ENCODE measurements around the gene SLC25A21. TPM values are rescaled to one million over a fixed set of nuclear protein-coding genes. Genes with fewer than 3 reads are reported as not detected.
"Not testable (repeated sequence)": the region's sequence is repeated elsewhere in the genome, so short reads cannot be mapped to it uniquely, and the experiment has no call there.

Gene SLC25A21
- total RNA-seq: not detected
- polyA plus RNA-seq: not detected

DNA sequence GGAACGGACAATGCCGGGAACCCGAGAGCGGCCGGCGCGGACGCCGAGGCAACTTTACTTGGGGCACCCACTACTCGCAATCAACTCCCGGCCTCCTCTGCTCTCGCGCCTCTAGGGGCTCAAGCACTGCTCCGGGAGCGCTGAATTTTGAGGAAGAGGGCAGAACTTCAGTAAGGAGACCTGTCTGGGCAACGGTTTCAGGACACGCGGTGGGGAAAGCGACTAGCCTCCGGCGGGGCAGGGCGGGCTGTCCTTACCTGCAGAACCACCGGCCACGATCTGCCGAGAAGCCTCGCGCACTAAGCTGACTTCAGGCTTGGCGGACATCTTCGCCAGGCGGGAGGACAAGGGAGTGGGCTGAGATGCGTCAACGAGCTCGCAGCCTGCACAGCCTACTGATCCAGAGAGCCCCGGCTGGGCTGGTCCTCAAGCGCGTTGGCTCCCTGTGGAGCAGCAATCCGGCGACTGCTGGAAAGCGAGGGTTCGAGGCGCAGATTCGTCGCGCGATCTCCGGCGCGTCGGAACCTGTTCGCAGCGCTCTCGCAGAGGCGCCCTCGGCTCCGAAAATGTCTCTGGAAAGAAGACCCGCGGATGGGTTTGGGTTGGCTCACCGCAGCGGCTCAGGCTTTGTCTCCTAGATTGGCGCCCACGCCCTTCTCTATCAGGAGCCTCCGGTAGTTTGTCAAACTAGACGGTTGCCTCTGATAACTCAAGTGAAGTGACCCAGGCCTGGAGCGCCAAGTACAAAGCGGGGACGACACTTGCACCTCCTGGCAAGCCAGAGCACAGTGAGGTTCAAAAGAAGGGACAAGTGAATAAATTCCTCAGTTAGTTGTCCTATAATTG is at the start of gene SLC25A21:
Gene SLC25A21, minus strand, starts transcription at position 583 of the 846 bp plus-strand sequence.
- peaks cover 0 to 8% (median 1%) of the 10 kb centered on the region in 8 donors for H3K9me3 Mint-ChIP-seq
- no peak within 1 kb of the TSS for H3K27ac ChIP-seq (ENCODE audit: low read depth, low read length)
- intact Hi-C loops (cut with micrococcal nuclease): no loop called here

DNA sequence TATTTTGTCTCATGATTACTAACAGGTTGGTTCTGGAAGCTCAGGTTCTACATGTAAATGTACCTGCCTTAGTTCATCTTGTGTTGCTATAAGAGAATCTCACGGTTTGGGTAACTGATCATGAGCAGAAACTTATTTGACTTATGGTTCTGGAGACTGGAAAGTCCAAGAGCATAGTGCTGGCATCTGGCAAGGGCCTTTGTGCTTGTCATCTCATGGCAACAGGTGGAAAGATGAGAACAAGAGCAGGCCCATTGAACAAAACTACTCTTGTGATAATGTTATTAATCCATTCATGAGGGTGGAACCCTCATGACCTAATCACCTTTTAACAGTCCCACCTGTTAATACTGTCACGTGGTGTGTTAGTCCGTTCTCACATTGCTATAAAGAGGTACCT is 48.7 kb upstream of the SLC25A21 start:
- H3K4me1 Mint-ChIP-seq: no peaks in the 10 kb centered on the region
- no peak overlapping the region for H3K4me3 Mint-ChIP-seq
- H3K27me3 Mint-ChIP-seq: no peaks in the 10 kb centered on the region
- peaks cover 0 to 22% (median 12%) of the 10 kb centered on the region in 8 donors for H3K9me3 Mint-ChIP-seq
- Histone ChIP-seq H3K27ac (ENCODE audit: low read depth, low read length) (no peak overlapping the region), H3K36me3 (ENCODE audit: insufficient read depth, low read length) (no peaks in the 10 kb centered on the region), H3K9me3 (ENCODE audit: control insufficient read depth in 1 of 2, low read length in 2 of 2) (no peaks in the 10 kb centered on the region), H3K4me3 (ENCODE audit: low read length in 2 of 2) (no peak overlapping the region), H3K27me3 (ENCODE audit: insufficient read depth, low read length) (no peaks in the 10 kb centered on the region), H3K4me1 (ENCODE audit: insufficient read depth, low read length) (no peaks in the 10 kb centered on the region)
- CTCF ChIA-PET (ENCODE audit: partially characterized antibody): interaction anchor here (2.5 kb wide), 1 partner anchor 10 kb away, joined by 10 read pairs; no protein-coding TSS in a partner anchor
- DNase-seq: no peak
- no peaks in the 10 kb centered on the region for H3K36me3 Mint-ChIP-seq
- POLR2A ChIA-PET (ENCODE audit: partially characterized antibody): no interaction called here
- no peak overlapping the region for H3K27ac Mint-ChIP-seq
- intact Hi-C loops (cut with micrococcal nuclease): no loop called here

More for the DNA sequence above, at the start of gene SLC25A21:
- H3K27me3 ChIP-seq (ENCODE audit: insufficient read depth, low read length): no peaks in the 10 kb centered on the region
- Mint-ChIP-seq H3K27me3 (peaks cover 5 to 9% of the 10 kb centered on the region in 2 donors), H3K4me1 (peaks cover 0 to 2% (median 0%) of the 10 kb centered on the region in 4 donors), H3K27ac (no peak within 1 kb of the TSS), H3K4me3 (peak within 1 kb of the TSS in 6 of 8 donors; percentile 30 to 53 (median 36)), H3K36me3 (no peaks in the 10 kb centered on the region)
- CTCF ChIA-PET (ENCODE audit: partially characterized antibody): no interaction called here
- DNase-seq: no peak
- H3K4me1 ChIP-seq (ENCODE audit: insufficient read depth, low read length): no peaks in the 10 kb centered on the region
- no peak within 1 kb of the TSS for H3K4me3 ChIP-seq (ENCODE audit: low read length in 2 of 2)
- POLR2A ChIA-PET (ENCODE audit: partially characterized antibody): no interaction called here
- no peaks in the 10 kb centered on the region for H3K9me3 ChIP-seq (ENCODE audit: control insufficient read depth in 1 of 2, low read length in 2 of 2)
- no peaks in the 10 kb centered on the region for H3K36me3 ChIP-seq (ENCODE audit: insufficient read depth, low read length)

DNA sequence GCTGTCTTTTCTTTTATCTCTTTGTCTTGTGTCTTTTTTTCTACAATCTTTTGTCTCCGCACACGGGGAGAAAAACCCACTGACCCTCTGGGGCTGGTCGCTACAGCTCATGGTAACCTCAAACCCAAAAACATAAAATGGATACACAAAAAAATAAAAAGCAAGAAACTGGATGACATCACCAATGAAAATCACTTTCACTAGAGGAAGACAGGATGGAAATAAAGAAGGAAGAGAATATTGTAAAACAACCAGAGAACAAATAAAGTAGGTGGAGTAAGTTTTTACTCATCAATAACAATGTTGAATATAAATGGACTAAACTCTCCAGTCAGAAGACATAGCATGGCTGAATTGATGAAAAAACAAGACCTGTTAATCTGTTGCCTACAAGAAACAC is 42.9 kb upstream of the SLC25A21 start:
- CTCF ChIA-PET (ENCODE audit: partially characterized antibody): no interaction called here
- POLR2A ChIA-PET (ENCODE audit: partially characterized antibody): no interaction called here
- no peaks in the 10 kb centered on the region for H3K36me3 ChIP-seq (ENCODE audit: insufficient read depth, low read length)
- Mint-ChIP-seq H3K9me3 (peaks cover 0 to 7% (median 4%) of the 10 kb centered on the region in 8 donors), H3K4me1 (no peaks in the 10 kb centered on the region), H3K27me3 (no peaks in the 10 kb centered on the region), H3K4me3 (peak overlapping the region in 2 of 8 donors; percentile 27 to 41), H3K36me3 (no peaks in the 10 kb centered on the region), H3K27ac (no peak overlapping the region)
- no peak overlapping the region for H3K27ac ChIP-seq (ENCODE audit: low read depth, low read length)
- intact Hi-C loops (cut with micrococcal nuclease): no loop called here
- H3K27me3 ChIP-seq (ENCODE audit: insufficient read depth, low read length): no peaks in the 10 kb centered on the region
- DNase-seq: no peak
- H3K9me3 ChIP-seq (ENCODE audit: control insufficient read depth in 1 of 2, low read length in 2 of 2): no peaks in the 10 kb centered on the region
- no peak overlapping the region for H3K4me3 ChIP-seq (ENCODE audit: low read length in 2 of 2)
- H3K4me1 ChIP-seq (ENCODE audit: insufficient read depth, low read length): no peaks in the 10 kb centered on the region

- no peak overlapping the region for H3K4me3 Mint-ChIP-seq
- ChIA-PET POLR2A (ENCODE audit: partially characterized antibody) (no interaction called here), CTCF (ENCODE audit: partially characterized antibody) (no interaction called here)
- H3K4me1 Mint-ChIP-seq: no peaks in the 10 kb centered on the region
- no peak overlapping the region for H3K27ac ChIP-seq (ENCODE audit: low read depth, low read length)
- no peak overlapping the region for H3K4me3 ChIP-seq (ENCODE audit: low read length in 2 of 2)
- H3K36me3 Mint-ChIP-seq: no peaks in the 10 kb centered on the region
- intact Hi-C loops (cut with micrococcal nuclease): no loop called here
- no peak for DNase-seq
- no peaks in the 10 kb centered on the region for H3K36me3 ChIP-seq (ENCODE audit: insufficient read depth, low read length)
- no peaks in the 10 kb centered on the region for H3K27me3 ChIP-seq (ENCODE audit: insufficient read depth, low read length)
- no peaks in the 10 kb centered on the region for H3K27me3 Mint-ChIP-seq
- H3K9me3 ChIP-seq (ENCODE audit: control insufficient read depth in 1 of 2, low read length in 2 of 2): no peaks in the 10 kb centered on the region
- H3K9me3 Mint-ChIP-seq: peaks cover 2 to 7% (median 4%) of the 10 kb centered on the region in 8 donors
- H3K4me1 ChIP-seq (ENCODE audit: insufficient read depth, low read length): no peaks in the 10 kb centered on the region
- H3K27ac Mint-ChIP-seq: no peak overlapping the region
These were observed 40.6 kb upstream of the SLC25A21 start for GRCh38 chr14:37213016-37213415.

DNA sequence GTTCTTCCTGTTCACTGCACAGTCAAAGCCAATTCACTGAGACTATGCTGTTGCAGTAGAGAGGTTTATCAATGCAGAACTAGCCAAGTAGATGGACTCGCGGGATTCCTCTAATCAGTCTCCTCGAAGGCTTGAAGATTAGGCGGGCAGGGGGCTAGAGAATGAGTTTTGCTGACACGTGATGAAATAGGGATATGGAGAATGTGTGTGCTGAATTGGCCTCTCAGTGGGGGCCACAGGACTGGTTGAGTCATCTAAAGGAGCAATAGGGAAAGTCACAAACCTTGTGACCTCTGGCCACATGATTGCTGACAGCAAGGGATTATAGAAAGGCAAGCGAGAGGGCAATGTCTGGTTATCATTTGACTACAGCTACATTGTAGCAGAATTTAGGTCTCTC is 38.0 kb upstream of the SLC25A21 start:
- ChIA-PET POLR2A (ENCODE audit: partially characterized antibody) (no interaction called here), CTCF (ENCODE audit: partially characterized antibody) (no interaction called here)
- Mint-ChIP-seq H3K36me3 (peaks cover 0 to 3% of the 10 kb centered on the region in 2 donors), H3K9me3 (peaks cover 5 to 16% (median 10%) of the 10 kb centered on the region in 8 donors), H3K27ac (no peak overlapping the region), H3K27me3 (no peaks in the 10 kb centered on the region), H3K4me3 (no peak overlapping the region), H3K4me1 (no peaks in the 10 kb centered on the region)
- DNase-seq: no peak
- Histone ChIP-seq H3K9me3 (ENCODE audit: control insufficient read depth in 1 of 2, low read length in 2 of 2) (no peaks in the 10 kb centered on the region), H3K27ac (ENCODE audit: low read depth, low read length) (no peak overlapping the region), H3K36me3 (ENCODE audit: insufficient read depth, low read length) (no peaks in the 10 kb centered on the region), H3K4me1 (ENCODE audit: insufficient read depth, low read length) (no peaks in the 10 kb centered on the region), H3K27me3 (ENCODE audit: insufficient read depth, low read length) (no peaks in the 10 kb centered on the region), H3K4me3 (ENCODE audit: low read length in 2 of 2) (no peak overlapping the region)
- intact Hi-C loops (cut with micrococcal nuclease): no loop called here

GRCh38 chr14:37209617-37210016 is 37.2 kb upstream of the SLC25A21 start:
- H3K36me3 ChIP-seq (ENCODE audit: insufficient read depth, low read length); CTCF ChIA-PET (ENCODE audit: partially characterized antibody); H3K4me1 Mint-ChIP-seq; H3K27me3 ChIP-seq (ENCODE audit: insufficient read depth, low read length); H3K27ac Mint-ChIP-seq; intact Hi-C loops (cut with micrococcal nuclease); H3K27ac ChIP-seq (ENCODE audit: low read depth, low read length); H3K4me3 Mint-ChIP-seq; H3K4me1 ChIP-seq (ENCODE audit: insufficient read depth, low read length); H3K4me3 ChIP-seq (ENCODE audit: low read length in 2 of 2); H3K27me3 Mint-ChIP-seq; DNase-seq; H3K9me3 ChIP-seq (ENCODE audit: control insufficient read depth in 1 of 2, low read length in 2 of 2); H3K36me3 Mint-ChIP-seq; POLR2A ChIA-PET (ENCODE audit: partially characterized antibody): not testable (repeated sequence)
- H3K9me3 Mint-ChIP-seq: peaks cover 3 to 17% (median 12%) of the 10 kb centered on the region in 8 donors

DNA sequence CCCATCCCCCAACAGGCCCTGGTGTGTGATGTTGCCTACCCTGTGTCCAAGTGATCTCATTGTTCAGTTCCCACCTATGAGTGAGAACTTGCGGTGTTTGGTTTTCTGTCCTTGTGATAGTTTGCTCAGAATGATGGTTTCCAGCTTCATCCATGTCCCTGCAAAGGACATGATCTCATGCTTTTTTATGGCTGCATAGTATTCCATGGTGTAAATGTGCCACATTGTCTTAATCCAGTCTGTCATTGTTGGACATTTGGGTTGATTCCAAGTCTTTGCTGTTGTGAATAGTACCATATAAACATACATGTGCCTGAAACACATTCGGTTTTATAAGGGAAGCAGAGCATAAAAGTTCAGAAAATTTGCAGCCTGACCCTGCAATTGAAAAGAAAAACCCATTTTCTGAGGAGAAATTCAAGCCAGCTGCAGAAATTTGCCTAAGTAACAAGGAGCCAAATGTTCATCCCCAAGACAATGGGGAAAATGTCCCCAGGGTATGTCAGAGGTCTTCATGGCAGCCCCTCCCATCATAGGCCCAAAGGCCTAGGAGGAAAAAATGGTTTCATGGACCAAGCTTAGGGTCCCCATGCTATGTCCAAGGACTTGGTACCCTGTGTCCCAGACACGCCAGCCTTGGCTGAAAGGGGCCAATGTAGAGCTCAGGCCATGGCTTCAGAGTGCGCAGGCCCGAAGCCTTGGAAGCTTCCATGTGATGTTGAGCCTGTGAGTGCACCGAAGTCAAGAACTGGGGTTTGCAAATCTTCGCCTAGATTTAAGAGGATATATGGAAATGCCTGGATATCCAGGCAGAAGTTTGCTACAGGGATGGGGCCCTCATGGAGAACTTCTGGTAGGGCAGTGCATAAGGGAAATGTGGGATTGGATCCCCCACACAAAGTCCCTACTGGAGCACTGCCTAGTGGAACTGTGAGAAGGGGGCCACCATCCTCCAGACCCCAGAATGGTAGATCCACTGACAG is 33.5 kb upstream of the SLC25A21 start:
- H3K36me3 Mint-ChIP-seq; H3K4me1 ChIP-seq (ENCODE audit: insufficient read depth, low read length); H3K27me3 Mint-ChIP-seq; H3K4me1 Mint-ChIP-seq; H3K4me3 ChIP-seq (ENCODE audit: low read length in 2 of 2); H3K27ac ChIP-seq (ENCODE audit: low read depth, low read length); H3K4me3 Mint-ChIP-seq; H3K36me3 ChIP-seq (ENCODE audit: insufficient read depth, low read length); H3K9me3 ChIP-seq (ENCODE audit: control insufficient read depth in 1 of 2, low read length in 2 of 2); intact Hi-C loops (cut with micrococcal nuclease); CTCF ChIA-PET (ENCODE audit: partially characterized antibody); H3K27ac Mint-ChIP-seq; POLR2A ChIA-PET (ENCODE audit: partially characterized antibody); DNase-seq; H3K27me3 ChIP-seq (ENCODE audit: insufficient read depth, low read length): not testable (repeated sequence)
- peaks cover 2 to 17% (median 12%) of the 10 kb centered on the region in 8 donors for H3K9me3 Mint-ChIP-seq
